Subcutaneous abdominal adipose tissue (tissue), 5 donors: ENCODE measurements around the gene MADCAM1.
A peak's percentile ranks its signal among the peaks of the same experiment; 100 is the strongest.

Experiments used
- H3K27ac ChIP-seq: one replicate; pipeline ENCODE4 v1.7.0; 2013; ENCODE audit warnings: low read depth, mild to moderate bottlenecking, inconsistent platforms, low read length, moderate library complexity
- H3K27me3 ChIP-seq, 5 donors: one replicate each; pipeline ENCODE4 v1.7.0; 2013; ENCODE audit warnings: low read length in 5 of 5, inconsistent platforms in 1 of 5; ENCODE audit not compliant: control insufficient read depth in 5 of 5, insufficient read depth in 4 of 5
- H3K36me3 ChIP-seq, 5 donors: one replicate each; pipeline ENCODE4 v1.7.0; 2013; ENCODE audit warnings: low read length in 5 of 5; ENCODE audit not compliant: control insufficient read depth in 5 of 5, insufficient read depth in 5 of 5
- H3K4me1 ChIP-seq, 5 donors: one replicate each; pipeline ENCODE4 v1.7.0; 2013; ENCODE audit warnings: low read length in 5 of 5, mild to moderate bottlenecking in 3 of 5, moderate library complexity in 1 of 5; ENCODE audit not compliant: control insufficient read depth in 5 of 5, insufficient read depth in 5 of 5
- H3K4me3 ChIP-seq, 5 donors: one replicate each; pipeline ENCODE4 v1.7.0; 2013; ENCODE audit warnings: low read length in 5 of 5, low read depth in 1 of 5
- H3K9ac ChIP-seq, 5 donors: one replicate each; pipeline ENCODE4 v1.7.0; 2013; ENCODE audit warnings: low read length in 5 of 5, mild to moderate bottlenecking in 4 of 5, moderate library complexity in 3 of 5
- H3K9me3 ChIP-seq, 5 donors: one replicate each; pipeline ENCODE4 v1.7.0; 2013; ENCODE audit warnings: low read length in 5 of 5; ENCODE audit not compliant: control insufficient read depth in 5 of 5
- donor health status: healthy.
- donor health status: healthy.
- donor health status: healthy.
- donor health status: healthy.
- donor health status: healthy.

MADCAM1 gene

DNA sequence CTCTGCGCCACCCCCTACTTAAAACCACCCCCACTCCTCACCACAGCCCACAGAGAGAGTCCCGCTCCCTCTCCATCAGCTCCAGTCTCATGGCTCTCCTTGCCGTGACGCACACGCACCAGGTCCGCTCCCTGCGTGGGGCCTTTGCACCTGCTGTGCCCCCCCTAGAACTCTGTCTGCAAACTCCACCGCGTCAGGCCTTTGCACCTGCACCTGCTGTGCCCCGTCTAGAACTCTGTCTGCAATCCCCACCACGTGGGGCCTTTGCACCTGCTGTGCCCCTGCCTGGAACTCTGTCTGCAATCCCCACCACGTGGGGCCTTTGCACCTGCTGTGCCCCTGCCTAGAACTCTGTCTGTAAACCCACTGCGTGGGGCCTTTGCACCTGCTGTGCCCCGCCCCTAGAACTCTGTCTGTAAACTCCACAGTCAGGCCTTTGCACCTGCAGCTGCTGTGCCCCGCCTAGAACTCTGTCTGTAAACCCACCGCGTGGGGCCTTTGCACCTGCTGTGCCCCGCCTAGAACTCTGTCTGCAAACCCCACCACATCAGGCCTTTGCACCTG is 39.7 kb upstream of the MADCAM1 start:
- Histone ChIP-seq H3K4me3 (no peak overlapping the region), H3K27me3 (peaks cover 0 to 6% (median 0%) of the 10 kb centered on the region in 5 donors), H3K9ac (no peak overlapping the region), H3K9me3 (no peaks in the 10 kb centered on the region), H3K36me3 (peaks cover 0 to 4% (median 0%) of the 10 kb centered on the region in 5 donors), H3K27ac (no peak overlapping the region), H3K4me1 (peaks cover 0 to 15% (median 8%) of the 10 kb centered on the region in 5 donors)

GRCh38 chr19:457636-458035 is 38.6 kb upstream of the MADCAM1 start:
- Histone ChIP-seq H3K27ac (no peak overlapping the region), H3K36me3 (peaks cover 0 to 4% (median 0%) of the 10 kb centered on the region in 5 donors), H3K9me3 (no peaks in the 10 kb centered on the region), H3K4me3 (no peak overlapping the region), H3K4me1 (peaks cover 0 to 22% (median 13%) of the 10 kb centered on the region in 5 donors), H3K27me3 (peaks cover 0 to 11% (median 4%) of the 10 kb centered on the region in 5 donors), H3K9ac (no peak overlapping the region)

DNA sequence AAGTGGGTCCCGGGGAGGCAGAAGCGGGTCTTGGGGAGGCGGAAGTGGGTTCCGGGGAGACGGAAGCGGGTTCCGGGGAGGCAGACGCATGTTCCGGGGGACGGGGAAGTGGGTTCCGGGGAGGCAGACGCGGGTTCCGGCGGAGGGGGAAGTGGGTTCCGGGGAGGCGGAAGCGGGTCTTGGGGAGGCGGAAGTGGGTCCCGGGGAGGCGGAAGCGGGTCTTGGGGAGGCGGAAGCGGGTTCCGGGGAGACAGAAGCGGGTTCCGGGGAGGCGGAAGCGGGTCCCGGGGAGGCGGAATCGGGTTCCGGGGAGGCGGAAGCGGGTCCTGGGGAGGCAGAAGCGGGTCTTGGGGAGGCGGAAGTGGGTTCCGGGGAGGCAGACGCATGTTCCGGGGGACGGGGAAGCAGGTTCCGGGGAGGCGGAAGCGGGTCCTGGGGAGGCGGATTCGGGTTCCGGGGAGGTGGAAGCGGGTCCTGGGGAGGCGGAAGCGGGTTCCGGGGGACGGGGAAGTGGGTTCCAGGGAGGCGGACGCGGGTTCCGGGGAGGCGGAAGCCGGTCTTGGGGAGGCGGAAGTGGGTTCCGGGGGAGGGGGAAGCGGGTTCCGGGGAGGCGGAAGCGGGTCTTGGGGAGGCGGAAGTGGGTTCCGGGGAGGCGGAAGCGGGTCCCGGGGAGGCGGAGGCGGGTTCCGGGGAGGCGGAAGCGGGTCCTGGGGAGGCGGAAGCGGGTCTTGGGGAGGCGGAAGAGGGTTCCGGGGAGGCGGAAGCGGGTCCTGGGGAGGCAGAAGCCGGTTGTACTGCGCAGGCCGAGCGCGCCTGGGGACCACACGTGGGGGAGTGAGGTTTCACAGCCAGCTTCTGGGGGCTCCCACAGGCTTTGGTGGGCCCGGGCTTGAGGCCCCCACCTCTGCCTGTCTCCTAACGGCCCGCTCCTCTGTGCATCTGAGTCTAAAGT is 37.9 kb upstream of the MADCAM1 start:
- Histone ChIP-seq H3K9me3 (no peaks in the 10 kb centered on the region), H3K36me3 (peaks cover 0 to 4% (median 0%) of the 10 kb centered on the region in 5 donors), H3K27me3 (peaks cover 0 to 11% (median 4%) of the 10 kb centered on the region in 5 donors), H3K4me3 (no peak overlapping the region), H3K27ac (no peak overlapping the region), H3K9ac (no peak overlapping the region), H3K4me1 (peaks cover 0 to 22% (median 13%) of the 10 kb centered on the region in 5 donors)

DNA sequence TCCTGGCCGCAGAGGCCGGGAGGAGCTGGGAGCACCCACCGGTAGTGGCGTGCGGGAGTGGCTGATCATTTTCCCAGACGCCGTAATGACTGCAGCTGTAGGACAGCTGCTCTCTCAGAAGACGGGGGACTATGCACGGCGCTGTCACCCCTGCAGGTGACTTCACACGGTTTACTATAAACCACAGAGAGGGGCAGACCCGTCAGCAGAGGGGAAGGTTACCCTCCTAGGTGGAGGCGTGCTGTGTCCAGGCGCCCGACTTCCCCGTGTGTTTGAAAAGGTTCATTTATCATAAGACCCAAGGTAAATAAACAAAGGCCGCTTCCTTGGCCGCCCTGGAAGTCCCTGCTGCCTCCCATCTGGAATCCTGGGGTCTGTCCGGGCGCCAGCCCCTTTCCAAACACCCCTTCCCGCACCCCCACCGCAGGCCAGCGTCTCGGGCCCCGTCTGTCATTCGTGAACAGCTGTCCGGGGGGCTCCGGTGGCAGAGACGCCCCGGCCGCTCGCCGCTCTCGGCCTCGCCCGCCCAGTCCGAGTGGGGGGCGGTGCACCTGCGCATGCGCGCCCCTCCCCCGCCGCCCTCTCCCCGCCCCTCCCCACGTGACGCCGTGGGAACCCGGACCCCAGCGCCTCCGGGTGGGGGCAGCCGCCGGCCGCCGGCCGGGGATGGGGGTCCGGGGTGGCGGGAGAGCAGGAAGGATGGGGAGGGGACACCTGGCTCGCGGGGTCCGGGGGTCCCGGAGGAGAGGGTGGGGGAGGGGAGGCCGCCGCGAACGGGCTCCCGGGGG is 36.4 kb upstream of the MADCAM1 start:
- Histone ChIP-seq H3K4me3 (peak overlapping the region; percentile 70 to 86 (median 75)), H3K9ac (peak overlapping the region in 4 of 5 donors; percentile 69 to 79 (median 74)), H3K9me3 (no peaks in the 10 kb centered on the region), H3K4me1 (peaks cover 0 to 22% (median 13%) of the 10 kb centered on the region in 5 donors), H3K36me3 (no peaks in the 10 kb centered on the region), H3K27ac (peak overlapping the region; percentile 41), H3K27me3 (peaks cover 0 to 11% (median 4%) of the 10 kb centered on the region in 5 donors)

DNA sequence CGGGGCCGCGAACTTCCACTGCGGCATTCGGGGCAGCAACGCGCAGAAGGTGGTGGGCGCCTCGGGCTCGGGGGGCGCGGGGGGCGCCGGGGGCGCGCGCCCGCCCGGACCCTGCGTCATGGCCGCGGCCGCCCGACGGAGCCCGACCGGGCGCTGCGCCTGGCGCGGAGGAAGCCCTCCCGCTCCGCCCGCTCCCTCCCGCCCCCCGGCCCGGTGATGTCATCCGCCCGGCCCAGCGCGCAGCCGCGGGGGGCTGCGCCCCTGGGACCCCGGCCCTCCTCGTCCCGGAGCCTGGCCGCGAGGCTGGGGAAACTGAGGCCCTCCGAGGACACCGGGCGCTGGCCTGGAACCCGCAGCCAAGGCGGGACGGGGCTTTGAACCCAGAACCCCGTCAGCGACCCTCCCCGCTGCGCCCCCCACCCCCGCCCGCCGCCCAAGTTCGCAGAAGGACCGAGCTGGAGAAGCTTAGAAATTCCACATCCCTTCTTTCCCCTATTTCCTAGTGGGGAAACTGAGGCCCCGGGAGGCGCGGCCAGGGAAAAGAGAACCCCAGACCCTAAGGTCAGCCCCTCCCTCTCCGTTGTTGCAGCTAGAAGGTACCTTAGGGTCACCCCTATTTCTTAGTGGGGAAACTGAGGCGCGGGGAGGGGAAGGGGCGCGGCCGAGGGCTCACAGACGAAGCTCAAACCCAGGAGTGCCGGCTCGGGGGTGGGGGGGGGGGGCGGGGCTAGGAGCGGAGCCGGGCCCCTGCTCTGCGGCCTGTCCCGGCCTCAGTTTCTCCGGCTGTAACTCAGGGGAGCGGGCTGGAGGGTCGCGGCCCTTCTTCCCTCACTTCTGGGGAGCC is 35.2 kb upstream of the MADCAM1 start, which contains the start of gene SHC2:
Gene SHC2, minus strand, starts transcription at position 157 of the 844 bp plus-strand sequence. Its CDS starts 37 bp downstream, at position 120.
- Histone ChIP-seq H3K9me3 (no peaks in the 10 kb centered on the region), H3K4me3 (peak within 1 kb of the TSS; percentile 70 to 86 (median 75)), H3K4me1 (peaks cover 0 to 22% (median 13%) of the 10 kb centered on the region in 5 donors), H3K9ac (peak within 1 kb of the TSS in 4 of 5 donors; percentile 69 to 79 (median 74)), H3K27me3 (peaks cover 0 to 11% (median 4%) of the 10 kb centered on the region in 5 donors), H3K27ac (peak within 1 kb of the TSS; percentile 41), H3K36me3 (no peaks in the 10 kb centered on the region)

DNA sequence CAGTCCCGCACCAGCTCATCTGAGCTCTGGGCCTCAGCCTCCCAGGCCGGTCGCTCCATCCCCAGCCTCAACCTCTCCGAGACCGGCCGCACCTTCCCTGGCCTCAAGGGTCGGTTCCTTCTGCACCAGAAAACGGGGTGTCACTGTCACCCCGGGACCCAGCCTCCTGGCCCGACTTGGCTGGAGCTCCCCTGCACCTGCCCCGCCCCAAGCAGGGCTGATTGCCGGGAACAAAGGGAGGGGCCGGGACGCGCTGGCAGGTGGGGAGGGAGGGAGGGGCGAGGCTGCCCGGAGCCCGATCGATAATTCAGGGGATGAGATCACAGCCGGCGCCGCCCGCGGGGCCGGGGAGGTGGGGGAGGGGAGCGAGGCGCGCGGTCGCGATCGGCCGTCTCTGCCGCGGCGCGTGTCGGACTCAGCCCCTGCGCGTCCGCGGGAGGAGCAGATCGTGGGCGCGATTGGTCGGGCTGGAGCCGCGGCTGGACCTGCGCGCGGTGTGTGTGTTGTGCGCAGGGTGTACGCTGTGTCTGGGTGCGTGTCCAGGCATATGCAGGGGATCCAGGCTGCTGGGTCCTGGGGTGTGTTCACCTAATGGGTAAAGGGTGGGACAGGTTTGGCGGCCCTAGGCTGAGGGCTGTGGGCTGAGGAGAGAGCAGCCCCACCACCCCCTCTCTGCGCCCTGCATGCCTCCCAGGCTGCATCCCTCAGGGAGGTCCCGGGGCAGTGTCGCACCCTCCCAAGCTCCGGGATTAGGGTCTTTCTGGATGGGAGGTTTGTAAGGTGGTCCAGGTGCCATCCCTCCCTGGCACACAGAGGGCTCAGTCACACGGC is 34.4 kb upstream of the MADCAM1 start:
- H3K4me1 ChIP-seq = peaks cover 0 to 22% (median 13%) of the 10 kb centered on the region in 5 donors
- H3K4me3 ChIP-seq = peak overlapping the region in 4 of 5 donors; percentile 32 to 51 (median 38)
- no peaks in the 10 kb centered on the region for H3K9me3 ChIP-seq
- peaks cover 0 to 11% (median 4%) of the 10 kb centered on the region in 5 donors for H3K27me3 ChIP-seq
- H3K27ac ChIP-seq = no peak overlapping the region
- no peaks in the 10 kb centered on the region for H3K36me3 ChIP-seq
- no peak overlapping the region for H3K9ac ChIP-seq

- peaks cover 0 to 2% (median 0%) of the 10 kb centered on the region in 5 donors for H3K9me3 ChIP-seq
- peaks cover 0 to 22% (median 13%) of the 10 kb centered on the region in 5 donors for H3K4me1 ChIP-seq
- H3K27ac ChIP-seq = no peak overlapping the region
- H3K27me3 ChIP-seq = peaks cover 0 to 11% (median 4%) of the 10 kb centered on the region in 5 donors
- no peaks in the 10 kb centered on the region for H3K36me3 ChIP-seq
- H3K4me3 ChIP-seq = no peak overlapping the region
- H3K9ac ChIP-seq = no peak overlapping the region
Measured at GRCh38 chr19:463483-464207, 32.6 kb upstream of the MADCAM1 start.

DNA sequence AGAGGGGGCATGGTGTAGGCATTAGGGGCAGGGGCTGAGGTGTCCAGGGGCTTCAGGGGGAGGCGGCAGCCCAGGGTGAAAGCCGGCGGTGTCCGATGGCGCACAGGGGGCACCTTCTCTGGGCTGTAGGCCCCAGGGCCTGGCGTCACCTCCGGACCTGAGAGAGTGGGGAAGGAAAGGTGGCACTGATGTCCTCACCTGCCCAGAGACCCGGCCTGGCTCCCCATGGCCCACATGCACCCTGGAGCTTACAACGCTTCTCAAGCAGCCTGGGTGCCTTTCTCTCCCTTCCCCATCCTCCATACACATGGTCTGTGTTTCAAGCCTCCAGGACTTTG is 32.1 kb upstream of the MADCAM1 start:
- Histone ChIP-seq H3K27ac (no peak overlapping the region), H3K27me3 (peaks cover 0 to 11% (median 4%) of the 10 kb centered on the region in 5 donors), H3K4me3 (no peak overlapping the region), H3K9me3 (peaks cover 0 to 3% (median 0%) of the 10 kb centered on the region in 5 donors), H3K4me1 (peaks cover 0 to 20% (median 13%) of the 10 kb centered on the region in 5 donors), H3K36me3 (no peaks in the 10 kb centered on the region), H3K9ac (no peak overlapping the region)
